HepG2 (cell line): Measurements from ENCODE around the gene PALM. TPM values are rescaled to one million over a fixed set of nuclear protein-coding genes. Genes with fewer than 3 reads are reported as not detected.

Source experiments
- CBX5 ChIP-seq: sonication (generic); formaldehyde crosslinking; IDR thresholded peaks from 2 replicates; pipeline ENCODE4 v1.4.0; 2020; ENCODE audit warnings: missing genetic modification reagents, borderline replicate concordance
- CC2D1A ChIP-seq: sonication (generic); formaldehyde crosslinking; IDR thresholded peaks from 2 replicates; pipeline ENCODE4 v1.8.1; 2023; ENCODE audit warnings: mild to moderate bottlenecking, missing genetic modification reagents
- EEA1 ChIP-seq: sonication (generic); formaldehyde crosslinking; IDR thresholded peaks from 2 replicates; pipeline ENCODE4 v1.5.1; 2020; ENCODE audit warnings: mild to moderate bottlenecking, missing genetic modification reagents, borderline replicate concordance
- FOXA1 ChIP-seq, 2 experiments: fragments of 450-650 bp in 1 of 2; sonication (generic) in 1 of 2; formaldehyde crosslinking in 1 of 2; IDR thresholded peaks; 2 replicates each; pipeline versions ENCODE4 v1.4.0 to v1.6.1; 2016 to 2020; ENCODE audit warnings: missing genetic modification reagents in 1 of 2
- HNF4G ChIP-seq, 2 experiments: sonication (generic) in 1 of 2; formaldehyde crosslinking in 1 of 2; IDR thresholded peaks; 2 replicates each; pipeline versions ENCODE4 v1.4.0 to v1.6.1; 2011 to 2020; ENCODE audit warnings: borderline replicate concordance in 2 of 2, low read depth in 2 of 2, mild to moderate bottlenecking in 2 of 2, low read length in 1 of 2, missing genetic modification reagents in 1 of 2, moderate library complexity in 1 of 2
- KLF11 ChIP-seq: IDR thresholded peaks from 2 replicates; pipeline ENCODE4 v1.6.1; 2016; ENCODE audit warnings: missing compliant biosample characterization
- NFRKB ChIP-seq: fragments of 450-650 bp; IDR thresholded peaks from 2 replicates; pipeline ENCODE4 v1.6.1; 2017
- NKX3-1 ChIP-seq: sonication (generic); formaldehyde crosslinking; IDR thresholded peaks from 2 replicates; pipeline ENCODE4 v1.5.0; 2020; ENCODE audit warnings: missing genetic modification reagents
- NPAS2 ChIP-seq: sonication (generic); formaldehyde crosslinking; IDR thresholded peaks from 2 replicates; pipeline ENCODE4 v1.8.0; 2022; ENCODE audit warnings: mild to moderate bottlenecking, missing genetic modification reagents, borderline replicate concordance
- NR2F6 ChIP-seq, 2 experiments: IDR thresholded peaks; 2 replicates each; pipeline ENCODE4 v1.6.1; 2016; ENCODE audit warnings: antibody characterized with exemption in 1 of 2, mild to moderate bottlenecking in 1 of 2
- PITX1 ChIP-seq: sonication (generic); formaldehyde crosslinking; IDR thresholded peaks from 2 replicates; pipeline ENCODE4 v1.5.1; 2020; ENCODE audit warnings: mild to moderate bottlenecking, missing genetic modification reagents
- TAF15 ChIP-seq: fragments of 200-400 bp; formaldehyde crosslinking; IDR thresholded peaks from one replicate; pipeline ENCODE4 v1.6.1; 2018; ENCODE audit warnings: mild to moderate bottlenecking, low read depth, low read length; ENCODE audit not compliant: poor library complexity, severe bottlenecking
- TOPORS ChIP-seq: sonication (generic); formaldehyde crosslinking; IDR thresholded peaks from 2 replicates; pipeline ENCODE4 v1.8.0; 2023; ENCODE audit warnings: mild to moderate bottlenecking, missing genetic modification reagents
- YY1 ChIP-seq: IDR thresholded peaks from 2 replicates; pipeline ENCODE4 v1.6.1; 2011; ENCODE audit warnings: low read length, low read depth, moderate library complexity, mild to moderate bottlenecking; ENCODE audit not compliant: insufficient read depth, insufficient replicate concordance
- ZFP1 ChIP-seq: IDR thresholded peaks from 2 replicates; pipeline ENCODE4 v1.6.1; 2016
- ZNF12 ChIP-seq: sonication (generic); formaldehyde crosslinking; IDR thresholded peaks from 2 replicates; pipeline ENCODE4 v1.5.0; 2020; ENCODE audit warnings: missing genetic modification reagents
- ZNF207 ChIP-seq: fragments of 450-650 bp; IDR thresholded peaks from 2 replicates; pipeline ENCODE4 v1.6.1; 2016; ENCODE audit warnings: antibody characterized with exemption, borderline replicate concordance
- ZNF253 ChIP-seq: sonication (generic); formaldehyde crosslinking; IDR thresholded peaks from 2 replicates; pipeline ENCODE4 v1.8.0; 2022; ENCODE audit warnings: mild to moderate bottlenecking, missing genetic modification reagents, borderline replicate concordance
- polyA plus RNA-seq, 8 experiments: library from polyadenylated mRNA; depleted of rRNA in 3 of 8; stranded (reverse) in 7 of 8; unstranded in 1 of 8; fragments of >200 nt; fragmentation: Illumina TruSeq in 4 of 8; extraction: Trizol in 4 of 8; gene quantifications; 2 replicates each; pipeline versions ENCODE4 v1.2.1 to v1.2.3, GENCODE V29; 2011 to 2016; ENCODE audit warnings: low read depth in 4 of 8, missing spikeins in 1 of 8, mixed read lengths in 1 of 8; ENCODE audit not compliant: insufficient read depth in 1 of 8
- total RNA-seq, 5 experiments: library from RNA; depleted of rRNA; stranded (reverse); fragments of >200 nt; fragmentation: Illumina TruSeq; extraction: Trizol; gene quantifications; 2 replicates each; pipeline ENCODE4 v1.2.3, GENCODE V29; 2016; ENCODE audit warnings: low read depth in 1 of 5
- TF ChIP-seq, protein P1 (sequence below): sonication (generic); formaldehyde crosslinking; IDR thresholded peaks from 2 replicates; pipeline ENCODE4 v1.8.0; 2022; ENCODE audit warnings: mild to moderate bottlenecking, missing genetic modification reagents, borderline replicate concordance
- TF ChIP-seq, protein P2 (sequence below): sonication (generic); formaldehyde crosslinking; IDR thresholded peaks from 2 replicates; pipeline ENCODE4 v1.4.0; 2020; ENCODE audit warnings: missing genetic modification reagents, mild to moderate bottlenecking, borderline replicate concordance
- TF ChIP-seq, protein P3 (sequence below): sonication (generic); formaldehyde crosslinking; IDR thresholded peaks from 2 replicates; pipeline ENCODE4 v1.8.0; 2022; ENCODE audit warnings: low read depth, missing genetic modification reagents
- TF ChIP-seq, protein P4 (sequence below): fragments of 450-650 bp; IDR thresholded peaks from 2 replicates; pipeline ENCODE4 v1.6.1; 2017; ENCODE audit warnings: mild to moderate bottlenecking

The PALM gene
- total and polyA plus RNA-seq, 2 of the 13 experiments (the other 11 are each of a cell fraction or from before 2014, with no cell fraction given) = 4.0 to 9.7 TPM

DNA sequence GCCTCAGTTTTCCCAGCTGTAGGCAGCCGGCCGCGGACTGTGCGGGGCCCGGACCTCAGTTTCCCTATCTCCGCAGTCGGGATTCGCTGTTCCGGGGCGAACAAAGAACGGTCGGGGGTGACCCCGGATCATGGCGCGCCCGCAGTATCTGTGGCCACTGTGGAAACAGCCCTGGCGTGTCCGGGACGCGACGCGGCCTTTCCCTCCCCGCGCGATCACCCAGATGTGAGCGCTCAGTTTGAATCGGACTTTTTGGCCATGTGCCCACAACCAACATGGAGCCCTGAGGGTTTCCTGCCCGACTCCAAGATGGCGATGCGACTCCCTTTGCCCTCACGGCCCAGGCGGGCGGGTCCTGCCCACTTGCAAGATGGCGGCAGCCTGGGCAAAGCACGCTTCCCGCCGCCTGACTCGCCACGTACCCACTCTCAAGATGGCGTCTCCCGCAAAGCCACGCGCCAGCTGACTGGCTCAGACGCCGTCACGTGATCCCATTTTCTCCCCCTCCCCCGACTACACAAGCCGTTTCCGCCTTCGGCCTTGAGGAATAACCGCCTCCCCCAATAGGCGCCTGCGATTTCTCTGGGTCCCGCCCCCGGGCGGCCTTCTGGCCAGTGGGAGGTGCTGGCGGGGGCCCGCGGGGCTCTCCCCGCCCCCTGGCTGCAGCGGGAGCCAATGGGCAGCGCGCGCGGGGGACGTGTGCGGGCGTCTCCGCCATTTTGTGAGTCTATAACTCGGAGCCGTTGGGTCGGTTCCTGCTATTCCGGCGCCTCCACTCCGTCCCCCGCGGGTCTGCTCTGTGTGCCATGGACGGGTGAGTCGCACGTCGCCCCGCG lies 88.2 kb downstream of the PALM start, which contains the start of gene PTBP1 (continued):
- TF ChIP-seq, protein P1, sequence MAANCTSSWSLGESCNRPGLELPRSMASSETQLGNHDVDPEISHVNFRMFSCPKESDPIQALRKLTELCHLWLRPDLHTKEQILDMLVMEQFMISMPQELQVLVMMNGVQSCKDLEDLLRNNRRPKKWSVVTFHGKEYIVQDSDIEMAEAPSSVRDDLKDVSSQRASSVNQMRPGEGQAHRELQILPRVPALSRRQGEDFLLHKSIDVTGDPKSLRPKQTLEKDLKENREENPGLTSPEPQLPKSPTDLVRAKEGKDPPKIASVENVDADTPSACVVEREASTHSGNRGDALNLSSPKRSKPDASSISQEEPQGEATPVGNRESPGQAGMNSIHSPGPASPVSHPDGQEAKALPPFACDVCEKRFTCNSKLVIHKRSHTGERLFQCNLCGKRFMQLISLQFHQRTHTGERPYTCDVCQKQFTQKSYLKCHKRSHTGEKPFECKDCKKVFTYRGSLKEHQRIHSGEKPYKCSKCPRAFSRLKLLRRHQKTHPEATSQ (CRISPR knock-in tag) = peak; percentile 92
- TF ChIP-seq NR2F6 (IDR thresholded peaks at IDR 0.05) (no peak), NR2F6 (CRISPR knock-in tag; IDR thresholded peaks at IDR 0.05) (peak; percentile 74), NKX3-1 (peak; percentile 42), NPAS2 (CRISPR knock-in tag) (no peak), CBX5 (CRISPR knock-in tag) (peak; percentile 36; the same call in 1 of the 2 replicates), ZNF12 (CRISPR knock-in tag) (no peak), TAF15 (no peak), KLF11 (CRISPR knock-in tag) (peak; percentile 27), ZFP1 (peak; percentile 56; the same call in 1 of the 2 replicates), ZNF207 (peak; percentile 93; the same call in 1 of the 2 replicates), TOPORS (CRISPR knock-in tag) (peak; percentile 70; the same call in 1 of the 2 replicates), YY1 (peak; percentile 98), PITX1 (CRISPR knock-in tag) (no peak), FOXA1 (IDR thresholded peaks at IDR 0.05) (no peak), FOXA1 (CRISPR knock-in tag; IDR thresholded peaks at IDR 0.05) (no peak; the same call in 1 of the 2 replicates), EEA1 (no peak), NFRKB (peak; percentile 73), ZNF253 (peak; percentile 54; the same call in 1 of the 2 replicates), CC2D1A (CRISPR knock-in tag) (no peak), HNF4G (IDR thresholded peaks at IDR 0.05; ENCODE audit: borderline replicate concordance, low read depth, low read length) (no peak; the same call in 1 of the 2 replicates), HNF4G (CRISPR knock-in tag; IDR thresholded peaks at IDR 0.05; ENCODE audit: borderline replicate concordance, low read depth) (no peak; the same call in 1 of the 2 replicates)
- TF ChIP-seq, protein P2, sequence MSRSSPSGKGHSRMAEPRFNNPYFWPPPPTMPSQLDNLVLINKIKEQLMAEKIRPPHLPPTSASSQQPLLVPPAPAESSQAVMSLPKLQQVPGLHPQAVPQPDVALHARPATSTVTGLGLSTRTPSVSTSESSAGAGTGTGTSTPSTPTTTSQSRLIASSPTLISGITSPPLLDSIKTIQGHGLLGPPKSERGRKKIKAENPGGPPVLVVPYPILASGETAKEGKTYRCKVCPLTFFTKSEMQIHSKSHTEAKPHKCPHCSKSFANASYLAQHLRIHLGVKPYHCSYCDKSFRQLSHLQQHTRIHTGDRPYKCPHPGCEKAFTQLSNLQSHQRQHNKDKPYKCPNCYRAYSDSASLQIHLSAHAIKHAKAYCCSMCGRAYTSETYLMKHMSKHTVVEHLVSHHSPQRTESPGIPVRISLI (CRISPR knock-in tag) = no peak
- TF ChIP-seq, protein P3, sequence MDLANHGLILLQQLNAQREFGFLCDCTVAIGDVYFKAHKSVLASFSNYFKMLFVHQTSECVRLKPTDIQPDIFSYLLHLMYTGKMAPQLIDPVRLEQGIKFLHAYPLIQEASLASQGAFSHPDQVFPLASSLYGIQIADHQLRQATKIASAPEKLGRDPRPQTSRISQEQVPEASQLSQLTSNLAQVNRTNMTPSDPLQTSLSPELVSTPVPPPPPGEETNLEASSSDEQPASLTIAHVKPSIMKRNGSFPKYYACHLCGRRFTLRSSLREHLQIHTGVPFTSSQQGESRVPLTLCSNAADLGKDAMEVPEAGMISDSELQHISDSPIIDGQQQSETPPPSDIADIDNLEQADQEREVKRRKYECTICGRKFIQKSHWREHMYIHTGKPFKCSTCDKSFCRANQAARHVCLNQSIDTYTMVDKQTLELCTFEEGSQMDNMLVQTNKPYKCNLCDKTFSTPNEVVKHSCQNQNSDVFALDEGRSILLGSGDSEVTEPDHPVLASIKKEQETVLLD (CRISPR knock-in tag) = peak; percentile 37; the same call in 1 of the 2 replicates
- TF ChIP-seq, protein P4, sequence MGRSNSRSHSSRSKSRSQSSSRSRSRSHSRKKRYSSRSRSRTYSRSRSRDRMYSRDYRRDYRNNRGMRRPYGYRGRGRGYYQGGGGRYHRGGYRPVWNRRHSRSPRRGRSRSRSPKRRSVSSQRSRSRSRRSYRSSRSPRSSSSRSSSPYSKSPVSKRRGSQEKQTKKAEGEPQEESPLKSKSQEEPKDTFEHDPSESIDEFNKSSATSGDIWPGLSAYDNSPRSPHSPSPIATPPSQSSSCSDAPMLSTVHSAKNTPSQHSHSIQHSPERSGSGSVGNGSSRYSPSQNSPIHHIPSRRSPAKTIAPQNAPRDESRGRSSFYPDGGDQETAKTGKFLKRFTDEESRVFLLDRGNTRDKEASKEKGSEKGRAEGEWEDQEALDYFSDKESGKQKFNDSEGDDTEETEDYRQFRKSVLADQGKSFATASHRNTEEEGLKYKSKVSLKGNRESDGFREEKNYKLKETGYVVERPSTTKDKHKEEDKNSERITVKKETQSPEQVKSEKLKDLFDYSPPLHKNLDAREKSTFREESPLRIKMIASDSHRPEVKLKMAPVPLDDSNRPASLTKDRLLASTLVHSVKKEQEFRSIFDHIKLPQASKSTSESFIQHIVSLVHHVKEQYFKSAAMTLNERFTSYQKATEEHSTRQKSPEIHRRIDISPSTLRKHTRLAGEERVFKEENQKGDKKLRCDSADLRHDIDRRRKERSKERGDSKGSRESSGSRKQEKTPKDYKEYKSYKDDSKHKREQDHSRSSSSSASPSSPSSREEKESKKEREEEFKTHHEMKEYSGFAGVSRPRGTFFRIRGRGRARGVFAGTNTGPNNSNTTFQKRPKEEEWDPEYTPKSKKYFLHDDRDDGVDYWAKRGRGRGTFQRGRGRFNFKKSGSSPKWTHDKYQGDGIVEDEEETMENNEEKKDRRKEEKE = no peak
